ENCODE results near the gene HIF3A. TPM values are rescaled to one million over a fixed set of nuclear protein-coding genes. Genes with fewer than 3 reads are reported as not detected.

The HIF3A gene
- total RNA-seq, 4 donors from 2014 or later = 166 to 235 (median 209) TPM

- WGBS, 2 donors = 98 to 100% methylated on average over 2 of the region's 2 CpGs
Measured at GRCh38 chr19:46381346-46381745, 84.5 kb downstream of the HIF3A start.

DNA sequence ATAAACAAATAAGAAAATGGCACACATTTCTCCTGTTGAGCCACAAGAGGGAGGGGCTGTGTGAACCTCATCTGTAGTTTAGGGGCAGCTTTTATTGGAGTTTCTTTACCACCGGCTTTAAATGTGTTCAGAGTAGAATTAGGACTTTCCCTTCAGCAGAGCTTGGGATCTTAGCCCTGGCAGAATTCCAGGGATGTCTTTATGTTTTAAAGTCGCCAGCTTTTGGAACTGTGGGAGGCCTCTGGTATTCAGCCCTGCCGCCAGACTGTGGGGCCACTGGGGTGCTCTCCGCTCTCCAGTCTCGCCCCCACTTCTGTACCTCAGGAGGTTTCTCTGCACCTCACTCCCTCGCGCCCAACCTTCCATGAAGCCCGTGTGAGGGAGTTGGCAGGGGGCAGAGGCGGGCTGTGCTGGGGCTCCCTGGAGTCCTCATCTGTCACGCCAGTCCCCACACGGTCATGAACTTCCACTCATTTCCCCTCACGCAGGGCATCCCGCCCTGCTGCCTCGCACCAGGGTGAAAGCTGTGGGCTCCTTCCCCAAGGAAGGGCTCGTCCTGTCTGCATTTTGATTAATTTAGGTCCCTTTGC lies 85.0 kb downstream of the HIF3A start:
- DNase-seq (ENCODE audit: low spot score in 2 of 2) = no peak
- no peaks in the 10 kb centered on the region for H3K9me3 ChIP-seq
- peaks cover 0 to 86% (median 37%) of the 10 kb centered on the region in 3 donors for H3K36me3 ChIP-seq
- no peaks in the 10 kb centered on the region for H3K27me3 ChIP-seq
- WGBS, 2 donors = 84 to 87% methylated on average over 15 of the region's 15 CpGs
- peaks cover 0 to 36% (median 11%) of the 10 kb centered on the region in 4 donors for H3K4me1 ChIP-seq
- H3K4me3 ChIP-seq = no peak overlapping the region
- no peak overlapping the region for H3K27ac ChIP-seq
- TF ChIP-seq, protein P1, sequence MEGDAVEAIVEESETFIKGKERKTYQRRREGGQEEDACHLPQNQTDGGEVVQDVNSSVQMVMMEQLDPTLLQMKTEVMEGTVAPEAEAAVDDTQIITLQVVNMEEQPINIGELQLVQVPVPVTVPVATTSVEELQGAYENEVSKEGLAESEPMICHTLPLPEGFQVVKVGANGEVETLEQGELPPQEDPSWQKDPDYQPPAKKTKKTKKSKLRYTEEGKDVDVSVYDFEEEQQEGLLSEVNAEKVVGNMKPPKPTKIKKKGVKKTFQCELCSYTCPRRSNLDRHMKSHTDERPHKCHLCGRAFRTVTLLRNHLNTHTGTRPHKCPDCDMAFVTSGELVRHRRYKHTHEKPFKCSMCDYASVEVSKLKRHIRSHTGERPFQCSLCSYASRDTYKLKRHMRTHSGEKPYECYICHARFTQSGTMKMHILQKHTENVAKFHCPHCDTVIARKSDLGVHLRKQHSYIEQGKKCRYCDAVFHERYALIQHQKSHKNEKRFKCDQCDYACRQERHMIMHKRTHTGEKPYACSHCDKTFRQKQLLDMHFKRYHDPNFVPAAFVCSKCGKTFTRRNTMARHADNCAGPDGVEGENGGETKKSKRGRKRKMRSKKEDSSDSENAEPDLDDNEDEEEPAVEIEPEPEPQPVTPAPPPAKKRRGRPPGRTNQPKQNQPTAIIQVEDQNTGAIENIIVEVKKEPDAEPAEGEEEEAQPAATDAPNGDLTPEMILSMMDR (IDR thresholded peaks at IDR 0.05) = no peak
- TF ChIP-seq EP300 (IDR thresholded peaks at IDR 0.05) (no peak), POLR2A (IDR thresholded peaks at IDR 0.05) (no peak)

More at GRCh38 chr19:46381346-46381745, 84.5 kb downstream of the HIF3A start:
- Histone ChIP-seq H3K9me3 (no peaks in the 10 kb centered on the region), H3K36me3 (peaks cover 0 to 86% (median 37%) of the 10 kb centered on the region in 3 donors), H3K4me3 (no peak overlapping the region), H3K4me1 (peaks cover 0 to 39% (median 11%) of the 10 kb centered on the region in 4 donors), H3K27ac (no peak overlapping the region), H3K27me3 (no peaks in the 10 kb centered on the region)
- TF ChIP-seq, protein P1 (IDR thresholded peaks at IDR 0.05) = no peak
- TF ChIP-seq EP300 (IDR thresholded peaks at IDR 0.05) = no peak
- TF ChIP-seq POLR2A (IDR thresholded peaks at IDR 0.05) = no peak
- DNase-seq (ENCODE audit: low spot score in 2 of 2) = no peak

GRCh38 chr19:46383171-46383815 lies 86.5 kb downstream of the HIF3A start:
- Histone ChIP-seq H3K4me1 (peaks cover 0 to 21% (median 6%) of the 10 kb centered on the region in 4 donors), H3K27ac (no peak overlapping the region), H3K27me3 (no peaks in the 10 kb centered on the region), H3K36me3 (peaks cover 4 to 95% (median 45%) of the 10 kb centered on the region in 3 donors), H3K9me3 (no peaks in the 10 kb centered on the region), H3K4me3 (no peak overlapping the region)
- TF ChIP-seq, protein P1 (IDR thresholded peaks at IDR 0.05) = no peak
- TF ChIP-seq EP300 (IDR thresholded peaks at IDR 0.05) (no peak), POLR2A (IDR thresholded peaks at IDR 0.05) (no peak)
- no peak for DNase-seq (ENCODE audit: low spot score in 2 of 2)
- 78 to 79% methylated on average over 22 of the region's 23 CpGs for WGBS, 2 donors

GRCh38 chr19:46383846-46384245 lies 87.0 kb downstream of the HIF3A start:
- H3K36me3 ChIP-seq = peaks cover 4 to 99% (median 47%) of the 10 kb centered on the region in 3 donors
- no peaks in the 10 kb centered on the region for H3K27me3 ChIP-seq
- H3K27ac ChIP-seq = no peak overlapping the region
- no peak for DNase-seq (ENCODE audit: low spot score in 2 of 2)
- no peaks in the 10 kb centered on the region for H3K9me3 ChIP-seq
- WGBS, 2 donors = 86 to 90% methylated on average over 7 of the region's 7 CpGs
- H3K4me1 ChIP-seq = peaks cover 0 to 16% (median 3%) of the 10 kb centered on the region in 4 donors
- no peak for TF ChIP-seq EP300 (IDR thresholded peaks at IDR 0.05)
- no peak for TF ChIP-seq POLR2A (IDR thresholded peaks at IDR 0.05)
- H3K4me3 ChIP-seq = no peak overlapping the region

- no peak overlapping the region for H3K4me3 ChIP-seq
- 90 to 91% methylated on average over 10 to 11 of the region's 11 CpGs for WGBS, 2 donors
- TF ChIP-seq, protein P1 (IDR thresholded peaks at IDR 0.05) = no peak
- TF ChIP-seq EP300 (IDR thresholded peaks at IDR 0.05) = no peak
- TF ChIP-seq POLR2A (IDR thresholded peaks at IDR 0.05) = no peak
- DNase-seq (ENCODE audit: low spot score in 2 of 2) = no peak
- H3K4me1 ChIP-seq = peaks cover 0 to 10% (median under 1%) of the 10 kb centered on the region in 4 donors
- H3K9me3 ChIP-seq = no peaks in the 10 kb centered on the region
- H3K36me3 ChIP-seq = peaks cover 4 to 99% (median 43%) of the 10 kb centered on the region in 3 donors
- no peak overlapping the region for H3K27ac ChIP-seq
- no peaks in the 10 kb centered on the region for H3K27me3 ChIP-seq
Measured at GRCh38 chr19:46384396-46384795, 87.6 kb downstream of the HIF3A start.
